ENCODE results near the gene CD96. TPM values are rescaled to one million over a fixed set of nuclear protein-coding genes. Genes with fewer than 3 reads are reported as not detected.

CD96 gene
- total RNA-seq (1 to 10 TPM in 1 of 4 donors, under 1 TPM in 2, not detected in 1; under 0.01 to 2.3 (median 0.54) TPM), polyA plus RNA-seq (1 to 10 TPM in 2 of 3 donors, under 1 TPM in 1; 0.23 to 8.2 (median 1.8) TPM)

DNA sequence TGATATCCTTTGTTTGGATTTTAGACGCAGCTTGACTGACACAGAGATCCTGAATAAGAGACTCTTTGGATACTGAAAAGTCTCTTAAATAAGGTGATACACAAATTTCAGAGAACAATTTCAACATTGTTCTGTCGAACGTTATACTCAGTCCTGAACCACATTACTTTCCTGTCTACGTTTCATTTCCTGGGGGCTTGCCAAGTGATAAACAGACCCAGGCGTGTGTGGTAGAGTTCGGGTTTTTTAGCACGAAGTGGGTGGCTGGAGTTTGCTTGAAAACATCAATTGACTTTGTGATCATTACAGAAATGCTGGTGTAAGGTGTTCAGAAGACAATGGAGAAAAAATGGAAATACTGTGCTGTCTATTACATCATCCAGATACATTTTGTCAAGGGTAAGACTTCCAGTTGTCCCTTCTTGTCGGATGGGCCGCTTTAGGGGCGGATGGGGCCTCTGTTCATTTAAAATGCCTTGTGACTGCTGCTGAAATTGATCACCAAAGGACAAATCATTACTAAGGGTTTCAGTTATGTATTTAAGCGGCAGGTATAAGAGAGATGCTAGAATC is at the start of gene CD96:
CD96 (plus strand) TSS at position 287 of the 573 bp plus-strand sequence; CDS start at position 339, 52 bp downstream.
- TF ChIP-seq, protein P1, sequence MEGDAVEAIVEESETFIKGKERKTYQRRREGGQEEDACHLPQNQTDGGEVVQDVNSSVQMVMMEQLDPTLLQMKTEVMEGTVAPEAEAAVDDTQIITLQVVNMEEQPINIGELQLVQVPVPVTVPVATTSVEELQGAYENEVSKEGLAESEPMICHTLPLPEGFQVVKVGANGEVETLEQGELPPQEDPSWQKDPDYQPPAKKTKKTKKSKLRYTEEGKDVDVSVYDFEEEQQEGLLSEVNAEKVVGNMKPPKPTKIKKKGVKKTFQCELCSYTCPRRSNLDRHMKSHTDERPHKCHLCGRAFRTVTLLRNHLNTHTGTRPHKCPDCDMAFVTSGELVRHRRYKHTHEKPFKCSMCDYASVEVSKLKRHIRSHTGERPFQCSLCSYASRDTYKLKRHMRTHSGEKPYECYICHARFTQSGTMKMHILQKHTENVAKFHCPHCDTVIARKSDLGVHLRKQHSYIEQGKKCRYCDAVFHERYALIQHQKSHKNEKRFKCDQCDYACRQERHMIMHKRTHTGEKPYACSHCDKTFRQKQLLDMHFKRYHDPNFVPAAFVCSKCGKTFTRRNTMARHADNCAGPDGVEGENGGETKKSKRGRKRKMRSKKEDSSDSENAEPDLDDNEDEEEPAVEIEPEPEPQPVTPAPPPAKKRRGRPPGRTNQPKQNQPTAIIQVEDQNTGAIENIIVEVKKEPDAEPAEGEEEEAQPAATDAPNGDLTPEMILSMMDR (IDR thresholded peaks at IDR 0.05), result no peak
- no peak for TF ChIP-seq POLR2A (IDR thresholded peaks at IDR 0.05)
- no peak for TF ChIP-seq EP300 (IDR thresholded peaks at IDR 0.05)
- TF ChIP-seq POLR2AphosphoS5 (IDR thresholded peaks at IDR 0.05), result no peak
- Histone ChIP-seq H3K36me3 (no peaks in the 10 kb centered on the region), H3K4me1 (peaks cover 0 to 4% (median 0%) of the 10 kb centered on the region in 4 donors), H3K27ac (no peak within 1 kb of the TSS), H3K27me3 (no peaks in the 10 kb centered on the region), H3K4me3 (no peak within 1 kb of the TSS), H3K9me3 (no peaks in the 10 kb centered on the region)
- no peak for DNase-seq
- intact Hi-C loops (cut with DNase I), result no loop called here
- WGBS, 2 donors, result 40 to 41% methylated on average over 11 of the region's 11 CpGs

DNA sequence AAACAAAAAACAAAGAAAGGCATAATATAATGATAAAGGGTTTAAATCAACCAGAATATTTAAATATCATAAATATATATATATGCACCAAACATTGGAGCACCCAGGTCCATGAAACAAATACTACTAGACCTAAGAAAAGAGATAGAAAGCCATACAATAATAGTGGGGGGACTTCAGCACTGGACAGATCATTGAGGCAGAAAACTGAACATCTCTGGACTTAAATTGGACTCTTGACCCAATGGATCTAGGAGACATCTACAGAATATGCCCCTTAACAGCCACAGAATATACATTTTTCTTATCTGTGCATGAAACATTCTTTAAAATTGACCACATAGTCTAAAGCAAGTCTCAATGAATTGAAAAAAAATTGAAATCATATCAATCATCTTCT is 48.7 kb upstream of the CD96 start:
- H3K36me3 ChIP-seq, result no peaks in the 10 kb centered on the region
- intact Hi-C loops (cut with DNase I), result no loop called here
- H3K27me3 ChIP-seq, result no peaks in the 10 kb centered on the region
- no peaks in the 10 kb centered on the region for H3K4me1 ChIP-seq
- H3K9me3 ChIP-seq, result no peaks in the 10 kb centered on the region
- TF ChIP-seq EP300 (IDR thresholded peaks at IDR 0.05), result no peak
- TF ChIP-seq, protein P1 (IDR thresholded peaks at IDR 0.05), result no peak
- no peak for TF ChIP-seq POLR2AphosphoS5 (IDR thresholded peaks at IDR 0.05)
- no peak for TF ChIP-seq POLR2A (IDR thresholded peaks at IDR 0.05)
- DNase-seq, result no peak
- no peak overlapping the region for H3K4me3 ChIP-seq
- H3K27ac ChIP-seq, result no peak overlapping the region

- 88 to 93% methylated on average over 14 of the region's 14 CpGs for WGBS, 2 donors
Observed at GRCh38 chr3:111496894-111497559, 45.0 kb upstream of the CD96 start.

GRCh38 chr3:111498022-111498421 is 44.0 kb upstream of the CD96 start:
- TF ChIP-seq POLR2AphosphoS5 (IDR thresholded peaks at IDR 0.05) (no peak), EP300 (IDR thresholded peaks at IDR 0.05) (no peak), POLR2A (IDR thresholded peaks at IDR 0.05) (no peak)
- TF ChIP-seq, protein P1 (IDR thresholded peaks at IDR 0.05), result no peak
- 67 to 79% methylated on average over 3 of the region's 3 CpGs for WGBS, 2 donors
- Histone ChIP-seq H3K27ac (no peak overlapping the region), H3K4me1 (no peaks in the 10 kb centered on the region), H3K36me3 (no peaks in the 10 kb centered on the region), H3K4me3 (no peak overlapping the region), H3K9me3 (no peaks in the 10 kb centered on the region), H3K27me3 (no peaks in the 10 kb centered on the region)
- no peak for DNase-seq
- intact Hi-C loops (cut with DNase I), result no loop called here

More at GRCh38 chr3:111496894-111497559, 45.0 kb upstream of the CD96 start:
- Histone ChIP-seq H3K4me3 (no peak overlapping the region), H3K36me3 (no peaks in the 10 kb centered on the region), H3K4me1 (no peaks in the 10 kb centered on the region), H3K27ac (no peak overlapping the region), H3K9me3 (no peaks in the 10 kb centered on the region), H3K27me3 (no peaks in the 10 kb centered on the region)
- TF ChIP-seq, protein P1 (IDR thresholded peaks at IDR 0.05), result no peak
- no peak for TF ChIP-seq POLR2AphosphoS5 (IDR thresholded peaks at IDR 0.05)
- TF ChIP-seq POLR2A (IDR thresholded peaks at IDR 0.05), result no peak
- no peak for TF ChIP-seq EP300 (IDR thresholded peaks at IDR 0.05)
- intact Hi-C loops (cut with DNase I), result no loop called here
- no peak for DNase-seq
